Inflammatory macrophage treated with lipopolysaccharide for 4 hours (primary cell): ENCODE results near the gene FLT1.
A peak's percentile ranks its signal among the peaks of the same experiment; 100 is the strongest.

ENCODE experiments used
- DNase-seq: peaks from one replicate; pipeline ENCODE4 v3.0.0-alpha.2; 2020

FLT1 gene

DNA sequence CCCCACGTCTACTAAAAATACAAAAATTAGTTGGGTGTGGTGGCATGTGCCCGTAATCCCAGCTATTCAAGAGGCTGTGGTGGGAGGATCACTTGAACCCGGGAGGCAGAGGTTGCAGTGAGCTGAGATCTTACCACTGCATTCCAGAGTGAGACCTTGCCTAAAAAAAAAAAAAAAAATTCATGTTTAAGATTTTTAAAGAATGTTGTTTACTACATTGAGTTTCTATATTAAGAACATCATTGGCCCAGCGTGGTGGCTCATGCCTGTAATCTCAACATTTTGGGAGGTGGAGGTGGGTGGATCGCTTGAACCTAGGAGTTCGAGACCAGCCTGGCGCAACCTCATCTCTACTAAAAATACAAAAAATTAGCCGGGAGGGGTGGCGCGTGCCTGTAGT lies 31.9 kb upstream of the FLT1 start:
- DNase-seq, result no peak

- no peak for DNase-seq
These were observed 27.9 kb upstream of the FLT1 start for GRCh38 chr13:28522871-28523270.

GRCh38 chr13:28513745-28514144 lies 18.8 kb upstream of the FLT1 start:
- no peak for DNase-seq

DNA sequence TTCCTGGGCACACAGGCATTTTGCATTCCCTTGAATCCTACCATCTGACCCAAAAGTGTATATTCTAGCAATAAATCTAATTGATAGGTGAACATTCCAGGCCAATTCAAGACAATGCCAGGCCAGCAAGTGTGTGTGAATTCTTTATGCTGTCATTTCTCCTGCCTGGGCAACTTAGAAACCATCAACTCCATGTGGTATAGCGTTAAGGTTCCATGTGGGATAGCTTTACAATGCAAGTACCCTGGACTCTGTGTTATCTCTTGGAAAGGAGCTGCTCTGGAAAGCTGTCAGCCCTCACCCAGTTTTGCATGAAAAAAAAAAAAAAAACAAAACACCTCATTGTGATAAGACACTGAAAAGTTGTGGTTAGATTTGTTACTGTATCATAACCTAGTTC lies 15.6 kb upstream of the FLT1 start:
- no peak for DNase-seq

- no peak for DNase-seq
These were observed 15.1 kb upstream of the FLT1 start for GRCh38 chr13:28510066-28510465.

- DNase-seq, result peak; percentile 64
These were observed 10.7 kb upstream of the FLT1 start for GRCh38 chr13:28505543-28506135.

DNA sequence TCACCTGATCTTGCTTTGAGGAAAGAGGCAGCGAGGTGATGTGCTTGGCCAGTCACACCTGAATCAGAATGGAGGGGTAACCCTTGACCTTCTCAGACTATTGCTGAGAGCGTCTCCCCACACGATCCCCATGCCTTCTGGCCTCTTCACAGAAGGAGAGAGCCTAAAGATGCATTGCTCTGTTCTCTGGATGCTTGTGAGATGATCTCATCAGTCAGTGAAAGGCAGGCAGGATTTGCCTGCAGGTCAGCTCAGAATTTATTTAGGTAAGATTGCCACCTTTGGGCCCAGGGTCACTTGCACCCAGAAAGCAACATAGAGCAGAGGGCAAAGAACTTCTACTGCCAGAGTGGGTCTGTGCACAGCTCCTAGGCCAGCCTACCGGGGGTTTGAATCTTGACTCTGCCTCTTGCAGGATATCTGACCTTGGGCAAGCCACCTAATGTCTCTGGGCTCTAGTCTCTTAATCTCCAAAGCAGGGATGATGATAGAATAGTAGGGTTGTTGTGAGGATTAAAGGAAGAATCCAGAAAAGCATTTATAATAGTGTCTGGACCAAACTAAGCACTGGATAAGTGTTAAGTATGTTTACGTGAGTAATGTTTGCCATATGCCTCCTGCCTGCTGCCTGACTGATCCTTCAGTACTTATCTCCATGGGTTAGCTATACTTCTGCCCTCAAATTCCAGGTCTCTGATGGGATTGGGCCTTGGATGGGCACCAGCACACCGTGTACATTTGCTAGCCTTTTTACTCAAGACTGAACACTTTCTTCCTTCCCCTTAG lies 8.4 kb upstream of the FLT1 start:
- DNase-seq, result no peak

- no peak for DNase-seq
These were observed 6.6 kb upstream of the FLT1 start for GRCh38 chr13:28501547-28501946.

GRCh38 chr13:28499609-28500008 lies 4.7 kb upstream of the FLT1 start:
- no peak for DNase-seq

DNA sequence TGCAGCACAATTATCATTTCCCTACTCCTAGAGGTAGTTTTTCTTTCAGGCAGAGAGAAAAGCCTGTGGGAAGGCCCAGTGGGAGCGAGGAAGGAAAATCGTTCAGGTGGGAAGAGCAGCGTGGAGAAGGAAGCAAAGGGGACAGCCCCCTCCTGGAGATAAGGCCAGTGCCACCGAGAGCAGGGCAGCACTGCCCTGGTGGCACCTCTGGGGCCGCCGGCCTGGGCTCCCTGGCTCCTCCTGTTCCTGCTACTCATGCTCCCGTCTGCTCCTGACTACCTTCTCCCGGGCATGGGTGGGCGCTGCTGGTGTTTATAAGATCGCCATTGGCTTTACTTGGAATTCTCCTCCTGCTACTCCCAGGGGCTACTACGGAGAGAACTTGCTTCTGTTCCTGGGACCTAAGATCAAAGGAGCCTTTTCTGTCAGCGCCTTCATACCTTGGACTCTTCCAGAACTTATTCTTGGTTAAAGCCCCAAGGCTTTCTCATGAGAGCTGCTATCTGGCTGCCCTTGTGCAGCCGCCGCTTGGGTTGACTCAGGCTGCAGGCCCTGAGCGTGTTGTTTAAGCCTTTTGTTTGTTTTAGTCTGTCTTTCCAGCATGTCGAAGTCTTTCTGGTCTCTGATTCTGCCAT lies 3.7 kb upstream of the FLT1 start:
- no peak for DNase-seq

- DNase-seq, result no peak
These were observed 2.4 kb upstream of the FLT1 start for GRCh38 chr13:28497143-28497876.

DNA sequence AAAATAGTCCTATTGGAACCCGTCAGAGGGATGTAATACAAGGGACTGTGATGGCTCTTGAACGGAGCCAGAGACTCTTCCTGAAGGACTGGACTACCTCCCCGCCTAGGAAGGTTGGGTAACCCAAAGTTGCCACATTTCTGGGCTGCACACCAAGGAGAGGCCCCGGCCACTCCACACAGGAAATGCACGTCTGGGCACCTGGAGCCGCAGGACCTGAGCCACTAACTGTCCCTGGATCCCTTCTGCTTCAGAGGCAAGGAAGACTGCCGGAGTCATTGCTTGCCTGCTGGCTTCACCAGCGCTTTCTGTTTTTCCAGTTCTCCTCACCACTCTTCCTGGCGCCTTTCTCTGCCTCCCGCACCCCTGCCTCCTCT lies 1.2 kb upstream of the FLT1 start:
- DNase-seq, result no peak

DNA sequence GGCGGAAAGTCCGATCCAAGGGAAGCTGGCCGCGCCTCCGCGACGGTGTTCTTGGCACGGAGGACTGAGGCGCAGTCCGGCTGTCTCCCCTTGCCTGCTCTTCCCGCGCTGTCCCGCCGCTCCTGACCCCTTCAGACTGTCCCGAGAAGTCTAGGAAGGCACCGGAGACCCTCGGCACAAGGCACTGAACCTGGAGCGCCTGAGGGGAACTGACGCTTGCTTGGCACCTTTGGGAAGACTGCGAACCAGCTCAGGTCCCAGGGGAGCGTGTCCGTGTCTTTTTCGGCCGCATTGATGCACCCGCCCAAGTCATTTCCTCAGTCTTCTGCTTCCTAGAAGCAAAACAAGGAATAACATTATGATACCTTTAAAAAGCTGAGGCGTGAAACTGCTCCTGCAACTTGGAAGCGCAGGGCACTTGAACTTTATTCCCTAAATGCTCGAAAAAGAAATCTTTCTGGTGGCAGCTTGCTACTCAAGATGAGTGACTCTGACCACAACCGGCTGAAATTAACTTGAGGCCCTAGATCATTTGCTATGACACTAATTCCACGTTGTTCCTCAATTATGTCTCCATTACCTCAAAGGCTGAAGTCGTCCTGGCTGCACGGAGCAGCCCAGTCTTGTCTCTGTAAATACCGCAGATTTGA lies 735 bp upstream of the FLT1 start:
- DNase-seq, result peak; percentile 65

- peak; percentile 40 for DNase-seq
These were observed 487 bp downstream of the FLT1 start for GRCh38 chr13:28494504-28494777.

DNA sequence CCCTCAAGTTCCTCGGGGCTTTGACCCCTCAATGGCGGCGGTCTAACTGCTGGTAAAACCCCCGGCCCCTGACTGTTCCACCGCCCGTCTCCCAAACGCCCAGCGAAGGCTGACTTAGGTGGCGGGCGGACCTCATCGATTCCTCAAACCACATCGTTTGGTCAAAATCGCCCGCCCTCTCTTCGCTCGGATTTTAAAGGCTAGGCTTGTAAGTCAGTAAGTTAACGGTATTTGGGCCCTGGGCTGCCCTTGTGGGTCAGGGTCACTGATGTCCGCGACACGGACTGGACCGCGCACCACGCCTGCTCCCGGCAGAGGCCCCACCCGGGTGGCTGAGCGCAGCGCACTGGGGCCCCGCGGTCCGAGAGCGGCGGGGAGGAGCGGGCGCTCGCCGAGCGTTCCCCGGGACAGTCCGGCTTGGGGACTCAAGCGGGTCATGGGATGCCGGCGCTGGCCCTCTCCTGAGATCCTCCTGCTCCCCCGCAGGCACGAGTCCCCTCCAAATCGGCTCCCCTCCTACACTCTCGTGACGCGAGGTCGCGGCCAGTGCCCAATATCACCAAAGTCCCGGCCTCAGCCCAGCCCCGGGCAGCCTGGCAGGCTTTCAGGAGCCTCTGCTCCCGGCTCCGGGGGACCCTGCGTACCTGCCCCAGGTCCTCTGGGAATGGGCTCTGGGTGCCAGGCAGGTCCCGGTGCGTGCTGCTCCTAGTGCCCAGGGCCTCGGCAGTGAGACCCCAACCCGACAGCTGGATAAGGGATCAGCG lies 1.0 kb downstream of the FLT1 start:
- DNase-seq, result peak; percentile 61

GRCh38 chr13:28492569-28493367 lies 2.2 kb downstream of the FLT1 start:
- peak; percentile 35 for DNase-seq

DNA sequence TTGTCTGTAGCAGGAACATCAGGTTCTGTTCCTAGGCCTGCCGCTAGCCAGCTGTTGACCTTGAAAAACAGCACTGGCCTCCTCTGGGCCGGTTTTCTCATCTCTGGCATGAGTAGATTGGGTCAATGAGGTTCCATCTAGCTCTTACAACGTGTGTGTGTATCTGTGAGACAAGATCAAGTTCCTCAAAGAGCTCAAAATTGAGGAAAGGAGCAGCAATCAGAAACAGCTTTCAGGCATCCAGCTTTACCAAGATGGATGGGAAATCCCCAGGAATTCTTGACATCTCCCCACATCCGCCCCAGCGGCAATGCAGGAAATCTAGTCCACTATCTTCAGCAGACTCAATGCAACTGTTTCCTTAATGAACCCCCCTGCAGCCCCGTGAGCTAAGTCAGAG lies 4.9 kb downstream of the FLT1 start:
- peak; percentile 67 for DNase-seq

GRCh38 chr13:28489524-28489931 lies 5.4 kb downstream of the FLT1 start:
- DNase-seq, result no peak

GRCh38 chr13:28488376-28489005 lies 6.4 kb downstream of the FLT1 start:
- DNase-seq, result no peak

GRCh38 chr13:28485996-28486543 lies 8.9 kb downstream of the FLT1 start:
- DNase-seq, result peak; percentile 70

DNA sequence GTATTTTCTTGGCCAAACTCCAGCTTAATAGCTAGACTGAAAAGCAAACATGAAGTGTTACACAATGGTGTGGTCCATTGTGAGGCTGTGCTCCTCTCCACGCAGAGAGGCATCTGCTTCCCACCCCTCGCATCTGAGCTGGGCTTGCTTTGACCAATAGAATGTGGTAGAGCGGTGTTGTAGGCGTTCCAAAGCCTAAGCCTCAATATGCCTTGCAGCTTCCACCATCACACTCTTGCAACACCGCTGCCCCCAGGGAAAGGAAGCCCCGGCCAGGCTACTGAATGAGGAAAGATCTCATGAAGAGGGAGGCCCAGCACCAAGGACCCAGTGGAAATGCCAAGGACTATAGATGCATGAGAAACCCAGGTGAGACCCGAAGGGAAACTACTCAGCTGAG lies 9.4 kb downstream of the FLT1 start:
- no peak for DNase-seq
